Uterus (tissue), 4 donors: ENCODE results near the gene AGXT2. TPM values are rescaled to one million over a fixed set of nuclear protein-coding genes. Genes with fewer than 3 reads are reported as not detected.

Experiments
- DNase-seq, 2 donors: peaks; one replicate each; pipeline ENCODE4 v3.0.0-alpha.2; 2019 to 2020
- H3K27ac ChIP-seq, 2 donors: fragments of 200-600 bp; sonication (generic); 1 replicate in 1 of 2; 2 replicates in 1 of 2; pipeline ENCODE4 v1.5.1; 2016 to 2018
- H3K27me3 ChIP-seq, 2 donors: fragments of 200-600 bp; sonication (generic); one replicate each; pipeline ENCODE4 v1.5.1; 2018 to 2019; ENCODE audit warnings: control low read depth in 1 of 2
- H3K36me3 ChIP-seq, 2 donors: fragments of 200-600 bp; sonication (generic); one replicate each; pipeline ENCODE4 v1.5.1; 2019; ENCODE audit warnings: control low read depth in 1 of 2
- H3K4me1 ChIP-seq, 2 donors: fragments of 200-600 bp; sonication (generic); one replicate each; pipeline ENCODE4 v1.5.1; 2018 to 2019; ENCODE audit warnings: control low read depth in 1 of 2
- H3K4me3 ChIP-seq, 2 donors: fragments of 200-600 bp; sonication (generic); 1 replicate in 1 of 2; 2 replicates in 1 of 2; pipeline ENCODE4 v1.5.1; 2018 to 2019; ENCODE audit warnings: mild to moderate bottlenecking in 1 of 2
- H3K9me3 ChIP-seq, 2 donors: fragments of 200-600 bp; sonication (generic); one replicate each; pipeline ENCODE4 v1.5.1; 2019; ENCODE audit warnings: control low read depth in 1 of 2
- POLR2A ChIP-seq, 2 donors: fragments of 450-650 bp; IDR thresholded peaks; one replicate each; pipeline ENCODE4 v1.6.1; 2016; ENCODE audit warnings: antibody characterized with exemption in 2 of 2, mild to moderate bottlenecking in 1 of 2, moderate library complexity in 1 of 2
- intact Hi-C: fragments of 100-400 bp; cut with DNase I; formaldehyde crosslinking; loops from one replicate; pipeline ENCODE4 v1.15.1; 2023; ENCODE audit warnings: low total_unique reads
- total RNA-seq, 4 donors: library from RNA; depleted of rRNA in 3 of 4; stranded (reverse); fragments of >200 nt in 3 of 4; gene quantifications; one replicate each; pipeline versions ENCODE4 v1.1.0 to v1.2.4, GENCODE V29; 2014 to 2023
- TF ChIP-seq, protein P1 (sequence below), 4 experiments: fragments of 200-600 bp in 2 of 4; fragments of 450-650 bp in 2 of 4; sonication (generic) in 2 of 4; IDR thresholded peaks; one replicate each; pipeline ENCODE4 v1.5.1; 2016 to 2019; ENCODE audit warnings: antibody characterized with exemption in 4 of 4, mild to moderate bottlenecking in 2 of 4, moderate library complexity in 1 of 4
- donor health status: DM: yes; HTN: yes; CAD: no.

The AGXT2 gene
- total RNA-seq, 4 donors from 2014 or later = not detected

DNA sequence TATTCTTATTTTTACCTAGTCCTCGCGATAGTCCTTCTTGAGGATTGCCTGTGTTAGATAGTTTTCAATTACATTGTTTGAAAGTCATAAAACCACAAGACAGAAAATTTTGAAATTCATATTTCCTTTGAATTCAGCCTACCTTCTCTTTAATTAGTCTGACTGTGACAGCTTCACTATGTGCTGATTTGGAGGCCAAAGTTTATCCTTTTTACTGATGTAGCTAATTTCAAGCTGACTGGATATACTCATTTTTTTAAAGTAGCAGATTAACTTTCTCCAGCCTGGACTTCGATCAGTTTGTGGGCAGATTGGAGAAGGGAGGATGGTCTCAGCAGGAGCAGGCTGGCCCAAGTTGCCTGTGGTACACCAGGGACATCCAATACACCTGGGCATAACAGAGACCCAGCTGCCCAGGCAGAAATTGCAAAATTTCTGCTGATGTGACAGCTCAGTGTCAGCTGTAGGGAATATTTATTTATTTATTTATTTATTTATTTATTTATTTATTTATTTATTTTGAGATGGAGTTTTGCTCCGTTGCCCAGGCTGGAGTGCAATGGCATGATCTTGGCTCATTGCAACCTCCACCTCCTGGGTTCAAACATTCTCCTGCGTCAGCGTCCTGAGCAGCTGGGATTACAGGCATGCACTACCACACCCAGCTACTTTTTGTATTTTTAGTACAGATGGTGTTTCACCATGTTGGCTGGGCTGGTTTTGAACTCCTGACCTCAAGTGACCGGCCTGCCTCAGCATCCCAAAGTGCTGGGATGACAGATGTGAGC, 24.2 kb downstream of the AGXT2 start:
- Histone ChIP-seq H3K9me3 (no peaks in the 10 kb centered on the region), H3K4me1 (no peaks in the 10 kb centered on the region), H3K27me3 (no peaks in the 10 kb centered on the region), H3K27ac (no peak overlapping the region), H3K4me3 (no peak overlapping the region), H3K36me3 (no peaks in the 10 kb centered on the region)
- intact Hi-C loops = no loop called here
- no peak for TF ChIP-seq POLR2A (IDR thresholded peaks at IDR 0.05)
- TF ChIP-seq, protein P1, sequence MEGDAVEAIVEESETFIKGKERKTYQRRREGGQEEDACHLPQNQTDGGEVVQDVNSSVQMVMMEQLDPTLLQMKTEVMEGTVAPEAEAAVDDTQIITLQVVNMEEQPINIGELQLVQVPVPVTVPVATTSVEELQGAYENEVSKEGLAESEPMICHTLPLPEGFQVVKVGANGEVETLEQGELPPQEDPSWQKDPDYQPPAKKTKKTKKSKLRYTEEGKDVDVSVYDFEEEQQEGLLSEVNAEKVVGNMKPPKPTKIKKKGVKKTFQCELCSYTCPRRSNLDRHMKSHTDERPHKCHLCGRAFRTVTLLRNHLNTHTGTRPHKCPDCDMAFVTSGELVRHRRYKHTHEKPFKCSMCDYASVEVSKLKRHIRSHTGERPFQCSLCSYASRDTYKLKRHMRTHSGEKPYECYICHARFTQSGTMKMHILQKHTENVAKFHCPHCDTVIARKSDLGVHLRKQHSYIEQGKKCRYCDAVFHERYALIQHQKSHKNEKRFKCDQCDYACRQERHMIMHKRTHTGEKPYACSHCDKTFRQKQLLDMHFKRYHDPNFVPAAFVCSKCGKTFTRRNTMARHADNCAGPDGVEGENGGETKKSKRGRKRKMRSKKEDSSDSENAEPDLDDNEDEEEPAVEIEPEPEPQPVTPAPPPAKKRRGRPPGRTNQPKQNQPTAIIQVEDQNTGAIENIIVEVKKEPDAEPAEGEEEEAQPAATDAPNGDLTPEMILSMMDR (IDR thresholded peaks at IDR 0.05) = no peak
- no peak for DNase-seq

DNA sequence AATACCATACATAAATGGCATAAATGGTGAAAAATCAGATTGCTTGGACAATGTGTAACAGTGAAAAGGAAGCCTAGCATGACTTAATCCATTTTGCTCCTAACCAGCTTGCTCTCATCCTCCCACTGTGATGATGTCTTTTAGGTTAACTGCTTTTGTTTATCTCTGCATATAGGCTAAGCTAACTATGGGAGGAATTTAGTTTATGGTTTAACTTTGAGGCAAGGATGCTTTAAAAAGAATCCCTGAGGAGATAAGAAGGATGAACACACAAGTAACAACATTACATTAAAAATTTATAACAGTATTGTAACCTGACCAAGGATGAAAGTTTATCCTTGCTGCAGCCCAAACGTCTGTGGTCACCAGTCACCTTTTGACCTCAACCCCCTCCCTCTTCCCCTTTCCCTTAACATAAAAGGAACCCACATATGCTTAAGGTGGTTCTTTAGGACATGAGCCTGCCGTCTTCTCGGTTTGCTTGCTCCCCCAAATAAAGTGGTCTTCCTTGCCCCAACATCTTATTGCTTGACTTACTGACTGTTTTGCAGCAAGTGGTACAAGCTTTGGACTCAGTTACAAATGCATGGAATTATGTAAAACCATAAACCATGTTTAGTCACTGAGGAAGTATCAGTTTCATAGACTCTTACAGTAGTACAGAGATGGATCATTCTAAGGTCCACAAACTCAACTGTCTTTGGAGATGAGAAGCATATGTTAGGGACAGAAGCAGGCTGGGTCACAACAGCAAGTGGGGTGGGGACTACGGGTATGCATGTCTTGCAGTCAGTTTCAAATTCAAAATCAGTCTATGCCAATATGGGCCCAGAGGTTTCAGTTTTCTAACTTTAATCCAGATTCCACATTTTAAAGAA, 31.3 kb downstream of the AGXT2 start:
- H3K9me3 ChIP-seq = no peaks in the 10 kb centered on the region
- no peak overlapping the region for H3K27ac ChIP-seq
- no peaks in the 10 kb centered on the region for H3K36me3 ChIP-seq
- no peak for DNase-seq
- TF ChIP-seq, protein P1 (IDR thresholded peaks at IDR 0.05) = no peak
- no peak for TF ChIP-seq POLR2A (IDR thresholded peaks at IDR 0.05)
- intact Hi-C loops = no loop called here
- no peak overlapping the region for H3K4me3 ChIP-seq
- H3K27me3 ChIP-seq = no peaks in the 10 kb centered on the region
- no peaks in the 10 kb centered on the region for H3K4me1 ChIP-seq

DNA sequence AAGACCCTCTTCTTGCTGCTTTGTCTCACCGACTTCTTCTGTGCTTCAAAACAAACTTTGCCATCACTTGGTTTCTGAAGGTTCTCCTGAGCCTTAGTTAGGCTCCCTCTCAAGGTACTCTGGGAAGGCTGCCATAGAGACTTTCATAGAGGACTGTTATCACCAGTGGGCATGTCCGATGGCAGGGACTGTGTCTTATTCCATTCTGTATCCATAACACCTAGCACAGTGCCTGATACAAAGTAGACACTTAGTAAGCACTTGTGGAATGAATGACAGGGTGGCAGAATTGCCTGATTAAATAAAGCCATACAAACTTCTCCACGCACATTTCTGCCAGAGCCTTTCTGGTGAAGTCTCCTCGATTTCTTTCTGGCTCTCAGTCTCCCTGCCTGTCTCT, 32.7 kb downstream of the AGXT2 start:
- no peaks in the 10 kb centered on the region for H3K4me1 ChIP-seq
- no peak for DNase-seq
- no peak overlapping the region for H3K27ac ChIP-seq
- TF ChIP-seq, protein P1 (IDR thresholded peaks at IDR 0.05) = no peak
- no peak for TF ChIP-seq POLR2A (IDR thresholded peaks at IDR 0.05)
- intact Hi-C loops = no loop called here
- no peak overlapping the region for H3K4me3 ChIP-seq
- H3K36me3 ChIP-seq = no peaks in the 10 kb centered on the region
- H3K9me3 ChIP-seq = no peaks in the 10 kb centered on the region
- no peaks in the 10 kb centered on the region for H3K27me3 ChIP-seq

DNA sequence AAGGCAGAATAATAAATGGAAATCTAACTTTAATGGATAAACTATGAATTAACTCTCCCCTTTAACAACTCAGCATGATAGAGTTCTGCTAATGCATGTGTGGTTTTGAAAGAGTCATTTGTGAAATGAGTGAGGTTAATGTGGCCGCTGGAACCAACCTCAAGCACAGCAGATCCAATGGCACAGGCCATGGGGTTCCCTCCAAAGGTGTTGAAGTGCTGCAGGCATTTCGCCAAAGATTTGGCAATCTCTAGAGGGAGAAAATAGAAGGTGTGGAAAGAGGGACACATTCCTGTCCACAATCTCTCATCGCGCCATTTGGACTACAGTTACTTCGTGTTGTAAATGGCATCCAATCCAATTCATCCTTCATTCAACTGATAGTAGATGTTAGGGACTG, 35.0 kb downstream of the AGXT2 start:
- Histone ChIP-seq H3K27me3 (no peaks in the 10 kb centered on the region), H3K9me3 (no peaks in the 10 kb centered on the region), H3K27ac (no peak overlapping the region), H3K36me3 (no peaks in the 10 kb centered on the region), H3K4me3 (no peak overlapping the region), H3K4me1 (no peaks in the 10 kb centered on the region)
- intact Hi-C loops = no loop called here
- TF ChIP-seq, protein P1 (IDR thresholded peaks at IDR 0.05) = no peak
- no peak for TF ChIP-seq POLR2A (IDR thresholded peaks at IDR 0.05)
- DNase-seq = no peak

DNA sequence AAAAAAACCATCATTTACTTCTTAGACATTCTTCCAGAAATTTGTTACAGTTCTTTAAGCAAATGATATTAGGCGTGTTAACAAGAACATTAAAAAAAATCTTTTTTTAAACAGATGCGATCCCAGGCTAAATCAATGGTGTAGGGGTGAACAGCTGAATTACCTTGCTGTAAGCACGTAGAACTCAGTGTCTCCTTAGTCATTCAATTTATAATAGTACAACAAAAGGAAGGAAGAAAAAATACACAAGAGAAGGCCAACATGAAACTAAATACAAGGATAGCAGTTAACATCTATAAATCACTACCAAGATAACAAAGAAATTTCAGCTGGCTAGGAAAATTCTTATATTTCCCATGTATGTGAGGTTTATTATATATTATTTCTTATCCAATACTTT, 35.4 kb downstream of the AGXT2 start:
- Histone ChIP-seq H3K4me1 (no peaks in the 10 kb centered on the region), H3K9me3 (no peaks in the 10 kb centered on the region), H3K27ac (no peak overlapping the region), H3K4me3 (no peak overlapping the region), H3K27me3 (no peaks in the 10 kb centered on the region), H3K36me3 (no peaks in the 10 kb centered on the region)
- TF ChIP-seq, protein P1 (IDR thresholded peaks at IDR 0.05) = no peak
- no peak for TF ChIP-seq POLR2A (IDR thresholded peaks at IDR 0.05)
- no peak for DNase-seq
- intact Hi-C loops = no loop called here
